ENCODE results near the gene HTT.

Gene HTT

DNA sequence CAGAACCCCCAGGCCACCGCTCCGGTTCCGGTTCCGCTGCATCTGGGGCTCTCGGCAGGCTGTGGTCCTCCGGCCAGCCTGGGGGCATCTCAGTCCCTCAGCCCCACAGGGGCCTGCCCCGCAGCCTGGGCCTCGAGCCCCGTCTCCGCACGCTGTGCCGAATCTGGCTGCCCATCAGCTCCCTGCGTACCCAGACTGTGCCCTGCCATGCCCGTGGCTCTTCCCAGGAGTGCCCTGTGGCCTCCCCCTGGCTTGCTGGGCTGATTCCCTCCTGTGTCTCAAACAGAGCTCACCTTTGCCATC is 173.6 kb downstream of the HTT start:
- Histone ChIP-seq H3K36me3 (ENCODE audit: control insufficient read depth, insufficient read depth, low read length) (peaks cover 8% of the 10 kb centered on the region), H3K4me1 (ENCODE audit: control insufficient read depth, insufficient read depth, low read length) (no peaks in the 10 kb centered on the region), H3K4me3 (ENCODE audit: low read depth, low read length) (no peak overlapping the region), H3K9me3 (ENCODE audit: control insufficient read depth, insufficient read depth, low read length) (no peaks in the 10 kb centered on the region), H3K27me3 (ENCODE audit: control insufficient read depth, insufficient read depth, low read length) (no peaks in the 10 kb centered on the region), H3K9ac (ENCODE audit: low read depth, low read length) (no peak overlapping the region)

DNA sequence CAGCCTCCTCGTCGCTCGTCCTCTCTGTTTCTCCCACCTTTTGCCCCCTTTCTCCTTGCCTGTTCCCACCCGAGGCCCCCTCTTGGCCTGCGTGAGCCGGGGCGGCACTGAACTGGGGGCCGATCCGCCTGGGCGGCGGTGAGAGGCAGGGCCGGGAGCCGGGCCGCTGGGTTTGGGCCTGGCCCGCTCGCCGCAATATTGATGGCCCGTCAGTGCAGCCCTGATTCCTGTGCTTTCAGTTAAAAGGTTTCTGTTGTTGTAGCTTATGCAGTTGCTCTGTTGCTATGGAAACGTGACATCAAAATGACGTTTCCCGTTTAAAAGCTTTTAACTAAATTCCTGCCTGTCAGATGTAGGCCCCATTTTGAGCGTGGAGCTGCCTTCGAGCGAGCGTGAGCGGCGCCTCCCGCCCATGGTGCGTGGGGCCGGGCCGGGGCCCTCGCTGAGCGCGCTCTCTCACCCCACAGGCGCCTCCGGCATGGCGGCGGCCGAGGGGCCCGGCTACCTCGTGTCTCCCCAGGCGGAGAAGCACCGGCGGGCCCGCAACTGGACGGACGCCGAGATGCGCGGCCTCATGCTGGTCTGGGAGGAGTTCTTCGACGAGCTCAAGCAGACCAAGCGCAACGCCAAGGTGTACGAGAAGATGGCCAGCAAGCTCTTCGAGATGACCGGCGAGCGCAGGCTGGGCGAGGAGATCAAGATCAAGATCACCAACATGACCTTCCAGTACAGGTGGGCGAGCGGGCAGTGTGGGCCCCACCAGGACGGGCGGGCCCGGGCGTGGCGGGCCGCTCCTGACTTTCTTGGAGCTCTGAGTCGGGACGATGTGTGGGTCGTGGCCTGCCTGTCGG is 174.6 kb downstream of the HTT start, which contains the start of gene MSANTD1:
MSANTD1 (plus strand) TSS at position 349 of the 851 bp plus-strand sequence; CDS start at position 413, 64 bp downstream.
- peaks cover 6% of the 10 kb centered on the region for H3K36me3 ChIP-seq (ENCODE audit: control insufficient read depth, insufficient read depth, low read length)
- H3K4me1 ChIP-seq (ENCODE audit: control insufficient read depth, insufficient read depth, low read length): no peaks in the 10 kb centered on the region
- no peaks in the 10 kb centered on the region for H3K27me3 ChIP-seq (ENCODE audit: control insufficient read depth, insufficient read depth, low read length)
- no peak within 1 kb of the TSS for H3K4me3 ChIP-seq (ENCODE audit: low read depth, low read length)
- no peak within 1 kb of the TSS for H3K9ac ChIP-seq (ENCODE audit: low read depth, low read length)
- H3K9me3 ChIP-seq (ENCODE audit: control insufficient read depth, insufficient read depth, low read length): no peaks in the 10 kb centered on the region

DNA sequence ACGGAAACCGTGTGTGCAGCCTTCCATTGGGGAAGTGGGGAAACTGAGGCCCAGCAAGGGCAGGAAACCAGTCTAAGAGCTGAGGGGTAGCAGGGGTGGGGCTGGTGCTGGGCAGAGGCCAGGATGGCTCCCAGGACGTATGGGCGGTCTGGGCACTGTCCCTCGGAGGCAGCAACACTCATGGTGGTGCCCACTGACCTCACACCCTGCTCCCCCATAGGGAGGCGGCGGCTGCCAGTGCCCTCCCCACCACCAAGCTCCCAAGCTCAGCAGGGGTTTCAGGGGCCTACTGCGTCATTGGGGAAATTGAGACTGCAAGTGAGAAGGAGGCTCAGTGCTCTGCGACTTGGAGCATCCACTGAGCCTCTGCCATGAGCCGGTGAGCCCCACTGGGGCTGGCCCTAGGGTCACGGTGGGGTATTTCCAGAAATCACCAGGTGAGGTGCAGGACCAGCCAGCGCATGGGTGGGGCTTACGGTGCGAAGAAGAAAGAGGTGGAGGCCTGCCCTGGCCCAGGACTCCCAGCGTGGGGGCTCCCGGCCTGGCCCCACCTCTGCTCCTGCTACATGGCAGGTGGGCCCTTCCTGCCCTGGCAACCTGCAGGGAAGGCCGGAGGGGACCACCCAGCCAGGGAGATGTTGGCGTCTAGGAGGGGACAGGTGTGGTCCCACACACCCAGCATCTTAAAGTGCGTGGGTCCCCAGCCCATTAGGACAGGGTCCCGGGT is 175.4 kb downstream of the HTT start:
- no peaks in the 10 kb centered on the region for H3K4me1 ChIP-seq (ENCODE audit: control insufficient read depth, insufficient read depth, low read length)
- no peaks in the 10 kb centered on the region for H3K27me3 ChIP-seq (ENCODE audit: control insufficient read depth, insufficient read depth, low read length)
- H3K9me3 ChIP-seq (ENCODE audit: control insufficient read depth, insufficient read depth, low read length): no peaks in the 10 kb centered on the region
- peaks cover 2% of the 10 kb centered on the region for H3K36me3 ChIP-seq (ENCODE audit: control insufficient read depth, insufficient read depth, low read length)
- H3K9ac ChIP-seq (ENCODE audit: low read depth, low read length): no peak overlapping the region
- H3K4me3 ChIP-seq (ENCODE audit: low read depth, low read length): no peak overlapping the region

DNA sequence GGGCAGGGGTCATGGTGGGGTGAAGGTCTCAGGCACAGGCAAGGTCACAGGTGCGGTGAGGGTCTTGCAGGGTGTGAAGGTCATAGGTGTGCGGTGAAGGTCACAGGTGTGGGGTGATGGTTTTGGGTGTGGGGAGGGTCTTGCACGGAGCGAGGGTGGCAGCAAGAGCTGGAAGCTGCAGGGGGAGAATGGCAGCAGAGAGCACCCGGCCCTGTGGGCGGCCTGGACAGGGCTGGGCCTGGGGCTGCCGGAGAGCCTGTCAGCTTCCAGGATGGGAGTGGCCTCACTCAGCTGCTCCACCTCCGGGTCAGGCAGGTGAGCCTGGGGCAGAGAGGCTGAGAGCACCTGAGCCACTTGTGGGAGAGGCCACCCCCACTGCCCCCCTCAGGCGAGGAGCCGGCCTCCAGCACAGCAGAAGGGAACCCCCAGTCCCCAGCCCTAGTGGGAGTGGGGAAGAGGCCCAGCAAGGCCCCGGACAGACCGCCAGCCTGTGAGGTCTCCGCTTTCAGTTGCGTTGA is 176.0 kb downstream of the HTT start:
- Histone ChIP-seq H3K36me3 (ENCODE audit: control insufficient read depth, insufficient read depth, low read length) (peaks cover 2% of the 10 kb centered on the region), H3K9me3 (ENCODE audit: control insufficient read depth, insufficient read depth, low read length) (no peaks in the 10 kb centered on the region), H3K27me3 (ENCODE audit: control insufficient read depth, insufficient read depth, low read length) (no peaks in the 10 kb centered on the region), H3K4me1 (ENCODE audit: control insufficient read depth, insufficient read depth, low read length) (no peaks in the 10 kb centered on the region), H3K4me3 (ENCODE audit: low read depth, low read length) (no peak overlapping the region), H3K9ac (ENCODE audit: low read depth, low read length) (no peak overlapping the region)

DNA sequence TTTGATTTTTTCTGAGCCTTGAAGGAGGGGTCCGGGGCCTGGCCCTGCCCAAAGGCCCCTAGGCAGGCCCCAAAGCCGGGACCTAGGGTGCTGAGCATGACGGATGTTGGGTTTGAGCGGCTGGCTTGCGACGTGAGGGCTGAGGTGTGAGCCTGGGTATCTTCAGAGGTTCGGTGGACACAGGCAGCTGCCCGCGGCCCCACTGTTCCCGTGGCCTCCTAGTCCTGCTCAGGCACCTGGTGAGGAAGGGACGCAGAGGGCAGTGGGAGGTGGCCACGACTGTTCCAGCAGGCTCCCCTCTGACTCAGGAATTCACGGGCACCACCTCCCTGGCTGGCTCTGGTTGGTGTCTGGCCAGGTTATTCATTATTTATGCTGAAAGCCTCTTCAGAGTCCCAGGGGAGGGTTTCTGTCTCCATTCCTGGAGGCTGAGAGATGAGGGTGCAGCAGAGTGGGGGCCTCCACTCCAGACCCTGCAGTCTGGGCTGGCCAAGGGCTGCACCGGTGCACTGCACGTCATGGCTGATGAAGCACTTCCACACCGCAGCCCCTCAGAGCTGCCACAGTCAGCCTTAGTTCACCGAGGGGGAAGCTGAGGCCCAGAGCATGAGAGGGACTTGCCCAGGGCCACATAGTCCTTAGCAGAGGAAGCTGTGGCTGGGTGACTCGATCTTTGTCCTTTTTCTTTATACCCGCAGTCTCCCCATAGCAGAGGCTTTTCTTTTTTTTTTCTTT is 176.6 kb downstream of the HTT start:
- H3K9me3 ChIP-seq (ENCODE audit: control insufficient read depth, insufficient read depth, low read length): no peaks in the 10 kb centered on the region
- no peak overlapping the region for H3K4me3 ChIP-seq (ENCODE audit: low read depth, low read length)
- H3K27me3 ChIP-seq (ENCODE audit: control insufficient read depth, insufficient read depth, low read length): no peaks in the 10 kb centered on the region
- no peak overlapping the region for H3K9ac ChIP-seq (ENCODE audit: low read depth, low read length)
- H3K36me3 ChIP-seq (ENCODE audit: control insufficient read depth, insufficient read depth, low read length): peaks cover 2% of the 10 kb centered on the region
- no peaks in the 10 kb centered on the region for H3K4me1 ChIP-seq (ENCODE audit: control insufficient read depth, insufficient read depth, low read length)

DNA sequence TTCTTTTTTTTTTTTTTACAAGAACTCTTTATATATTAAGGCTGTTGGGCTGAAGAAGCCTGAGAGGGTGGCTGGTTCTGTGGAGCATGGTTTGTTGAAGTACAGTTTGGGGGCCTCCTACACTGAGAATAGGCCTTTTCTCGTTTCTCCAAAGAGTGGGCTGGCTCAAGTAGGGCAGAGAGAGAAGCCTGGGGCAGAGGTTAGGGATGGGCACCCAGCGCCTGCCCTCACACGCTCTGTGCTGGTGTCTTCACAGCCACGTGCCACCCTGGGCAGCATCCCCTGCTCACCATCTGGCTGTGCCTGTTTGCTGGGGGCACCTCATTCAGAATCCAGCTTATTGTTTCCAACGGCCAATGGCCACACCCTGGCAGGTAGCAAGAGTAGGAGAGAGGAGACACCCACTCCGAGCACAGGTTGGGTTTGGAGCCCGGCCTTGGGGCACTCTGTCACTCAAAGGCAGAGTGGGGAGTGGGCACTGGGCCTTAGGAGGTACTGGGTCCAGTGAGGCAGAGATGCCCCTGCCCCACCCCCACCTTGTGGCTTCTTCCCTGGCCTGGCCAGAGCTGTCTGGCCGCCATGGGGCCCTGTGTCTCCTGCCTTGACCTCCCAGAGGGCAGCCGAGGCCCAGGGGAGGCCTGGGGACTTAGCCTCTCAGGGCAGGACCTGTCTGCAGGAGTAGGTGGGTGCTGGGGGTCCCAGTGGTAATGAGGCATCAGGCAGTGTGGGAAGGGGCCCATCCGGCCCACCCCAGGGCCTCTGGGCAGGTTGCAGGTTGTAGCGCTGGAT is 177.4 kb downstream of the HTT start:
- no peaks in the 10 kb centered on the region for H3K4me1 ChIP-seq (ENCODE audit: control insufficient read depth, insufficient read depth, low read length)
- H3K9ac ChIP-seq (ENCODE audit: low read depth, low read length): no peak overlapping the region
- no peaks in the 10 kb centered on the region for H3K9me3 ChIP-seq (ENCODE audit: control insufficient read depth, insufficient read depth, low read length)
- H3K36me3 ChIP-seq (ENCODE audit: control insufficient read depth, insufficient read depth, low read length): peaks cover 2% of the 10 kb centered on the region
- no peaks in the 10 kb centered on the region for H3K27me3 ChIP-seq (ENCODE audit: control insufficient read depth, insufficient read depth, low read length)
- H3K4me3 ChIP-seq (ENCODE audit: low read depth, low read length): no peak overlapping the region

DNA sequence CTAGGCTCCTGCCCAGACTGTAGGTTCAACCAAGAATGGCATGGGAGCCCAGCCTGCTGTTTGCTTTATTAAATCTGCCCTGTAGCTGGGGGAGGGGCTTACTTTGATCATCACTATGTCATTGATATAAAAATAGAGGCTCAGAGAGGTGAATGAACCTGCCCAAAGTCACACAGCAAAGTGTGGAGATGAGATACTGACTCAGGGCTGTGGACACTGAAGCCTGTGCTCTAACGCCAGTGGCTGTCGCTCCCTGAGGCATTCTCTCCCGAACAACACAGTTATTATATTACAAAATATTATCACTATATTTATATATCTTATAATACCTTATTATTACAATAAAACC is 178.0 kb downstream of the HTT start:
- no peaks in the 10 kb centered on the region for H3K4me1 ChIP-seq (ENCODE audit: control insufficient read depth, insufficient read depth, low read length)
- no peak overlapping the region for H3K9ac ChIP-seq (ENCODE audit: low read depth, low read length)
- no peaks in the 10 kb centered on the region for H3K9me3 ChIP-seq (ENCODE audit: control insufficient read depth, insufficient read depth, low read length)
- no peak overlapping the region for H3K4me3 ChIP-seq (ENCODE audit: low read depth, low read length)
- H3K27me3 ChIP-seq (ENCODE audit: control insufficient read depth, insufficient read depth, low read length): no peaks in the 10 kb centered on the region
- peaks cover 2% of the 10 kb centered on the region for H3K36me3 ChIP-seq (ENCODE audit: control insufficient read depth, insufficient read depth, low read length)

DNA sequence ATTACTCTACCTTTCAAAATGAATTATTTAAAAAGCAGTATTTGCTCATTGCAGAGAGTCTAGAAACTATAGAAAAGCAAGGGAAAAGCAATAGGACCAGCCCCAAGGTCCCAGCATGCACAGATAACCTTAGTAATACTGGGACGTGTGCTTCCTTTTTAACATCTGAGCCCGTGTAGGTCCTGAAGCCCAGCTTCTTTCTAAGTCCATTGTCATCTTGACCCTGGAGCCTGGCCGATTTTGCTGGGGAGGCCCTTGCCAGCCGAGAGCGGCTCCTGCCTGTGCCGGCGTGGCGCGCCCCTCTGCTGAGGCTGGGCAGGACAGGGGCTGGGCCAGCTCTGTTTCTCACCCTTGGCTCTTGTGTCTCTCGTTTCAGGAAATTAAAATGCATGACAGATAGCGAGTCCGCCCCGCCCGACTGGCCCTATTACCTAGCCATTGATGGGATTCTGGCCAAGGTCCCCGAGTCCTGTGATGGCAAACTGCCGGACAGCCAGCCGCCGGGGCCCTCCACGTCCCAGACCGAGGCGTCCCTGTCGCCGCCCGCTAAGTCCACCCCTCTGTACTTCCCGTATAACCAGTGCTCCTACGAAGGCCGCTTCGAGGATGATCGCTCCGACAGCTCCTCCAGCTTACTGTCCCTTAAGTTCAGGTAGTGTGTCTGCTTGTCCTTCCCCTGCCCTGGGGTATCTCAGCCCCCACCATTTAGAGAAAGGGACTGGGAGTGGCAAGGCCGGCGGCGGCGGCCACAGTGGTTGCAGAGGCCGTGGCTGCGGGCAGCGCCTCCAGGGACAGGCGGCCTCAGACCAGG is 178.6 kb downstream of the HTT start:
- Histone ChIP-seq H3K4me3 (ENCODE audit: low read depth, low read length) (no peak overlapping the region), H3K9ac (ENCODE audit: low read depth, low read length) (no peak overlapping the region), H3K9me3 (ENCODE audit: control insufficient read depth, insufficient read depth, low read length) (no peaks in the 10 kb centered on the region), H3K4me1 (ENCODE audit: control insufficient read depth, insufficient read depth, low read length) (no peaks in the 10 kb centered on the region), H3K36me3 (ENCODE audit: control insufficient read depth, insufficient read depth, low read length) (peaks cover 2% of the 10 kb centered on the region), H3K27me3 (ENCODE audit: control insufficient read depth, insufficient read depth, low read length) (no peaks in the 10 kb centered on the region)

DNA sequence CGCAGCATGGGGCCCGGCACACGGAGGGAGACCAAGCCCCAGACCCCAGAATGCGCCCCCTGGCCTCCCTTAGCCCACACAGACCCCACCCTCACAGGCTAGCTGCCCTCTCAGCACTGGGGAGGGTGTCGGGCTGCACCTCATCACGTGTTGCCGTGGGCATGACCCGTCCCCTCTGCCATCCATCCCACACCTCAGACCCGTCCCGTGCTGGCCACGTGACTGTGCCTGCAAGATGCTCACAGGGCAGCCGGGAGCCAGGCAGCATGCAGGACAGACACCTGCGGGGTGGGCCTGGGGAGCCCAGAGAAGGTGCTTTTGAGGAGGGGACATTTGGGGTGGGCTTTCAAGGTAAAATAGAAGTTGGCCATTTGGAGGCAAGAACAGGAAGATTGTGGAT is 179.3 kb downstream of the HTT start:
- no peak overlapping the region for H3K4me3 ChIP-seq (ENCODE audit: low read depth, low read length)
- no peaks in the 10 kb centered on the region for H3K4me1 ChIP-seq (ENCODE audit: control insufficient read depth, insufficient read depth, low read length)
- no peaks in the 10 kb centered on the region for H3K9me3 ChIP-seq (ENCODE audit: control insufficient read depth, insufficient read depth, low read length)
- H3K27me3 ChIP-seq (ENCODE audit: control insufficient read depth, insufficient read depth, low read length): no peaks in the 10 kb centered on the region
- no peak overlapping the region for H3K9ac ChIP-seq (ENCODE audit: low read depth, low read length)
- peaks cover 2% of the 10 kb centered on the region for H3K36me3 ChIP-seq (ENCODE audit: control insufficient read depth, insufficient read depth, low read length)

DNA sequence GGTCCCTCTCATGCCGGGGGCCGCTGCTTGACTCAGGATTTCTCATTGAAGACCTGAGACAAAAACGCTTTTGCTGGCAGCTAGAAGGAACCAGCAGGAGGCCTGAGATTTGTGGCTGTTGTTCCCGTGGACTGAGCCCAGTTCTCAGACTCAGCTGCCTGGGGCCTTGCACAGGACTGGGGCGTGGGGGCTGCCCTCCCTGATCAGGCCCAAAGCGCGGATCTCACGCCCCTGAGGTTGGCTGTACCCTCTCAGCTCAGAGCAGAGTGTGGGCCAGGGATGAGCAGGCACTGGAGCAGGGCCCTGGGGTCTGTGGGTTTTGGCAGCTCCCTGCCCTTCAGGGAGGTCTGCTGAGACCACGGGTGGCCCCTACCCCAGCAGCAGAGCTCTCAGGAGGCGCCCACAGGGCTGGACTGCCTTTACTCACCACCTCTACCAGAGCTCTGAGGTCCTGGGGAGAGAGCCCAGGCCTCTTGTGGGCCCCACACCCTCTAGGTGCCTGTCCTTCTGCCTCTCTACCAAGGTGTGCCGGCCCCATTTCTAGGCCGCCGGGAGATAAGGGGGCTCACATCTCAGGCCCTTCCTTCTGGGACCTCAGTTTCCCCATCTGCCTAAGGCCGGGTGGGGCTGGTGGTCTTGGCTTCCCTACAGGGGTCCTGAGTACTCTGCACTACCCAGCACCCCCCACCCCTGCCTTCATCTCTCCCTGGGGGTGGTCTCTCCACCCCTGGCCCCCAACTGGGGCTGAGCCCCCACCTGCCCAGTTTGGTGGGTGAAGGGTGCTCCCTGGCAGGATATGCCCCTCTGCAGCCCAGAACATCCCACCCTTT is 180.0 kb downstream of the HTT start:
- Histone ChIP-seq H3K27me3 (ENCODE audit: control insufficient read depth, insufficient read depth, low read length) (no peaks in the 10 kb centered on the region), H3K4me1 (ENCODE audit: control insufficient read depth, insufficient read depth, low read length) (no peaks in the 10 kb centered on the region), H3K9me3 (ENCODE audit: control insufficient read depth, insufficient read depth, low read length) (no peaks in the 10 kb centered on the region)

More for the DNA sequence above, 180.0 kb downstream of the HTT start:
- Histone ChIP-seq H3K9ac (ENCODE audit: low read depth, low read length) (no peak overlapping the region), H3K36me3 (ENCODE audit: control insufficient read depth, insufficient read depth, low read length) (peaks cover 2% of the 10 kb centered on the region), H3K4me3 (ENCODE audit: low read depth, low read length) (no peak overlapping the region)
